Measurements from ENCODE around the gene MYO5B. TPM values are rescaled to one million over a fixed set of nuclear protein-coding genes. Genes with fewer than 3 reads are reported as not detected.

The MYO5B gene
- total RNA-seq: not detected

DNA sequence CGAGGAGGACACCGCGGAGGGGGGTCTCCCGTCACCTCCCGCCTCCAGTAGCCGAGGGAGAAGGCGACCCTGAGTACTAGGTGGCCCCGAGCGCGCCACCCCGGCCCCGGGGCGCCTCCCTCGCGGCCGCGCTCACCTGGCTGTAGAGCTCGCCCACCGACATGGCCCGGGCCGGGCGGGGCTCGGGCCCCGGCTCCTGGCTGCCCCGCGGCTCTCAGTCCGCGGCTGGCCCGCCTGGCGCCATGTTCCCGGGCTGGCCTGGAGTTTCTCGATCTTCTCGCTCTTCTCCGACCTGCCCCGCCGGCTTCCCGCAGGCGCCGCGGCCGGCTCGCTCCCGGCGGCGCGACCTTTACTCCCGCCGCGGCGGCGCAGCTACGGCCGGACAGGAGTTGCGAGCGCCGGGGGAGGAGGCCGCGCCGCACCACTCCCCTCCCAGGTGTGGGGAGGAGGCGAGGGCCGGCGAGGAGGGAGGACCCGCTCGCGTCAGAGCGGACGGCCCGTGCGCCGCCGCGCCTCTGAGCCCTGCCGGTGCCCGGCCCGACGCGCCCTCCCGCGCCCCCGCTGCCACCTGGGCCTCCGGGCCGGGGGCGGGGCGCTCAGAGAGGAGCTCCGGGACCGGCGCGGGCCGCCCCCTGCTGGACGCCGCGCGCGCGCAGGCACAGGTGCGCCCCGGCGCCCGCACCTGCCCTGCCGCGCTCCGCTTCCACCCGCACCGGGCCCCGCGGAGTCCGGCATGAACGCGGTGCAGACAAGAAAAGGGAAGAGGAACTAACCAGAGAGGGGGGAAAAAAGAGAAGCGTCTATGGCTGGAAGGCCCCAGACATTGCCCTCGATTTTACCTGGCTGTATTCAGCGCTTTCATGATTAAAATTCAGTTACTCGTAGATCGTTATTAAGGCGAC, at the start of gene MYO5B:
TSS of gene MYO5B (minus strand) at position 517 of the 902 bp plus-strand sequence. CDS start at position 163, 354 bp downstream.

DNA sequence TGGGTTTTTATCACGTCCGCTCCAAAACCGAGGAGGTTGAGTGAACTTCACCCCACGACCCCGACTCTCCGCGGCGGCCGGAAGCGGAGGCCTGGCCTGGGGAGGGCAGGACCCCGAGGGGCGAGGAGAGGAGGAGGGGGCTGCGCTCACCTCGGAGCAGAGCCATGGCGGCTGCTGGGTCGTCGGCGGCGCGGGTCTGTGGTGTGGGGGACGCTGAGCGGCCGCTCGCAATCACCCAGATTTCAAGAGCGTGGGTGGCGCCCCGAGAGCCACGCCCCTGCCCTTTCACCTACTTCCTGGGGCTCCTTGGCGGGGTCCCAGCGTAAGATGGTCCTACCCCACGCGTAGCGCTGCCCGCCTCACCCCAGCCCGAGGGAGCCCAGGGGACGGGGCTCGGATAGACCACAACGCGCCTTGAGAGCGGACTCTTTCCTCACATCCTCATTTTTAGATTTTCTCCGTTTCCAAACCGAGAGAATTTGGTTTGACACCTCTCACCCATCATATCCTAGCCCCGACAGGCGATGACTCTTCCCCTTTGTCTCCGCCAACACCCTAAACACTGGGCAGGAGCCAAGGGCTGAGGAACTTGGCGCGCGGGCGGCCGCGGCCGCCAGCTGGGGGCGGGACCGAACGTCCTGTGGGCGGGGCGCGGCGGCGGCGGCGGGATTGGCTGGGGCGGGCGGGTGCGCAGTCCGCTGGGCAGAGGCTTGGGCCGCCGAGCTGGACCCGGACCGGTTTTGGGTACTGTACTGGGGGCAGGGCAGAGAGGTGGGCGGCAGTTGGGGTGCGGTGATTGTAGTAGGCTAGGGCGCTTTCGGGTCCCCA, 381.4 kb downstream of the MYO5B start, which contains the start of gene ACAA2:
TSS of gene ACAA2 (minus strand) at position 215 of the 828 bp plus-strand sequence. CDS start at position 166, 49 bp downstream.

Small RNA genes within 50 kb of the gene (microRNA-seq; reads per million reads assigned to microRNA genes)
- not detected for gene MIR4320 (ENCODE audit: borderline microRNAs expressed, borderline replicate concordance)

Other genes with a start within 250 kb of the MYO5B start
- under 1 TPM; 0.36 to 0.45 TPM for gene CFAP53, start 71.3 kb upstream of the MYO5B start, total RNA-seq
- gene MBD1, start 86.4 kb upstream of the MYO5B start, total RNA-seq: 10 to 100 TPM; 78.2 to 86.8 TPM
- gene CXXC1, start 92.5 kb upstream of the MYO5B start, total RNA-seq: 100 to 1,000 TPM; 114 to 117 TPM
- 10 to 100 TPM; 27.2 to 27.6 TPM for gene SKA1, start 179.9 kb upstream of the MYO5B start, total RNA-seq

Measured in activated naive CD4-positive, alpha-beta T cell treated with anti-CD3 and anti-CD28 coated beads, Interleukin-2, amount 10 ng/mL, durations not matched to agents 5 hours and 36 hours (primary cell).